ENCODE results near the gene TREML4. TPM values are rescaled to one million over a fixed set of nuclear protein-coding genes. Genes with fewer than 3 reads are reported as not detected.

Gene TREML4
- total and polyA plus RNA-seq, 2 of the 8 experiments (the other 6 are each of a cell fraction or from before 2014, with no cell fraction given): not detected

DNA sequence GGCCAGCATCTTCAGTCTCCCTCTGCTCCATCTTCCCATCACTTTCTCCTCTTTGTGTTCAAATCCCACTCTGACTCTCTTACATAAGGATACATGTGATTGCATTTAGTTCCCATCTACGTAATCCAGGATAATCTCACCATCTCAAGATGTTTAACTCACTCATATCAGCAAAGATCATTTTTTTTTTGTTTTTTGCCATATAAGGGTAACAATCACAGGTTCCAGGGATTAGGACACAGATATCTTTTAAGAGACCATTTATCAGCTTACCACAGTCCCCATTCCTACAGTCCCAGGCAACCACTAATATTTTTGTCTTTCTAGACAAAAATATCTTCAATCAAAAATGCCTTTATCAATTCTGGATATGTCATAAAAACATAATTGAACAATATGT is 24.0 kb upstream of the TREML4 start:
- H3K23ac ChIP-seq (ENCODE audit: insufficient read length): no peak overlapping the region

More for the DNA sequence above, 24.0 kb upstream of the TREML4 start:
- Histone ChIP-seq H2BK20ac (ENCODE audit: low read length) (no peak overlapping the region), H3K56ac (replicated peaks; ENCODE audit: insufficient read length, low read depth, low read length) (no peak overlapping the region), H3K23me2 (ENCODE audit: low read depth, low read length) (no peaks in the 10 kb centered on the region), H3K79me1 (ENCODE audit: low read depth, low read length) (no peaks in the 10 kb centered on the region), H2AK5ac (ENCODE audit: low read depth, low read length) (no peak overlapping the region), H3K4me1 (replicated peaks in 1 of 4; ENCODE audit: control insufficient read depth in 3 of 4, insufficient read depth in 4 of 4, low read length in 3 of 4) (peaks cover 0 to 7% (median 3%) of the 10 kb centered on the region in 4 experiments; a peak in 5 of 7 replicates), H3K4me2 (ENCODE audit: insufficient read depth in 1 of 2, low read depth in 2 of 2, low read length in 2 of 2) (no peak overlapping the region), H2AFZ (ENCODE audit: low read length) (no peak overlapping the region), H3K14ac (ENCODE audit: insufficient read length) (no peak overlapping the region), H4K20me1 (replicated peaks in 1 of 2; ENCODE audit: control insufficient read depth in 1 of 2, insufficient read depth in 2 of 2, low read length in 2 of 2) (no peaks in the 10 kb centered on the region), H3K27ac (ENCODE audit: low read depth, low read length) (no peak overlapping the region), H2BK120ac (replicated peaks; ENCODE audit: low read depth, low read length) (no peak overlapping the region), H2BK5ac (ENCODE audit: low read depth, low read length) (no peak overlapping the region), H3K79me2 (ENCODE audit: control insufficient read depth in 1 of 2, insufficient read depth in 2 of 2, low read length in 2 of 2) (no peaks in the 10 kb centered on the region), H2BK12ac (ENCODE audit: low read depth, low read length) (no peak overlapping the region), H3K9me3 (ENCODE audit: insufficient read depth in 2 of 2, low read depth in 1 of 2, low read length in 1 of 2) (no peaks in the 10 kb centered on the region), H4K5ac (ENCODE audit: insufficient read length, low read depth, low read length) (no peak overlapping the region), H3K4ac (replicated peaks; ENCODE audit: insufficient read length, low read depth, low read length) (no peak overlapping the region), H4K91ac (replicated peaks; ENCODE audit: insufficient read length, low read length) (no peak overlapping the region), H3K36me3 (ENCODE audit: control insufficient read depth in 2 of 4, insufficient read depth in 4 of 4, low read length in 3 of 4) (no peaks in the 10 kb centered on the region), H4K8ac (ENCODE audit: extremely low read depth, insufficient read depth, low read length) (no peak overlapping the region), H2BK15ac (ENCODE audit: low read length) (no peak overlapping the region), H3K9ac (replicated peaks in 1 of 4; ENCODE audit: extremely low read depth in 1 of 4, low read depth in 3 of 4, low read length in 3 of 4) (no peak overlapping the region), H3K27me3 (replicated peaks in 1 of 4; ENCODE audit: control insufficient read depth in 3 of 4, extremely low read depth in 1 of 4, insufficient read depth in 3 of 4, low read length in 3 of 4) (no peaks in the 10 kb centered on the region; a peak in 1 of 7 replicates), H3K18ac (ENCODE audit: extremely low read depth, low read length) (no peak overlapping the region), H3K4me3 (ENCODE audit: extremely low read depth in 1 of 4, insufficient read depth in 2 of 4, low read depth in 3 of 4, low read length in 4 of 4) (no peak overlapping the region)
- CTCF ChIA-PET (ENCODE audit: partially characterized antibody): interaction anchor here (0.7 to 4.7 kb wide), 4 partner anchors 9 to 114 kb away, joined by 3 to 48 read pairs (median 6); no protein-coding TSS in a partner anchor
- FAIRE-seq: no peak
- WGBS, 2 experiments (ENCODE audit: extremely low coverage in 1 of 2, insufficient coverage in 1 of 2, insufficient read length in 1 of 2, insufficient replicate concordance in 2 of 2, low coverage in 1 of 2, low lambda C conversion rate in 2 of 2, missing lambda C conversion rate in 1 of 2): 91% methylated on average over 1 of the region's 1 CpG; no CpG with 5 or more reads in 1 of the 2 experiments
- POLR2A ChIA-PET (ENCODE audit: partially characterized antibody): interaction anchor here (0.7 kb wide), 1 partner anchor 14 kb away, joined by 3 read pairs; no protein-coding TSS in a partner anchor
- DNase-seq (ENCODE audit: low read depth in 1 of 2, low spot score in 2 of 2): no peak
- no peak for TF ChIP-seq CBX5 (IDR thresholded peaks at IDR 0.05; ENCODE audit: low read depth, low read length)
- TF ChIP-seq ZNF274 (IDR thresholded peaks at IDR 0.05; ENCODE audit: borderline replicate concordance, extremely low read depth, low read length): no peak
- TF ChIP-seq NRF1 (IDR thresholded peaks at IDR 0.05; ENCODE audit: low read depth, low read length): no peak
- no peak for TF ChIP-seq PHF8 (conservative IDR thresholded peaks at IDR 0.05; ENCODE audit: low read depth, low read length)
- TF ChIP-seq CHD1 (IDR thresholded peaks at IDR 0.05; ENCODE audit: low read depth, low read length): no peak
- no peak for TF ChIP-seq BACH1 (IDR thresholded peaks at IDR 0.05; ENCODE audit: low read length)
- no peak for TF ChIP-seq POLR2A (IDR thresholded peaks at IDR 0.05; ENCODE audit: control extremely low read depth in 1 of 2, low read depth in 2 of 2, low read length in 2 of 2)
- no peak for TF ChIP-seq RAD21 (IDR thresholded peaks at IDR 0.05 in 1 of 2, conservative IDR thresholded peaks at IDR 0.05 in 1 of 2; ENCODE audit: low read depth in 2 of 2, low read length in 2 of 2)
- TF ChIP-seq HDAC2 (IDR thresholded peaks at IDR 0.05; ENCODE audit: borderline replicate concordance in 1 of 2, low read depth in 2 of 2, low read length in 2 of 2): no peak
